ENCODE data around the gene WDR62. TPM values are rescaled to one million over a fixed set of nuclear protein-coding genes. Genes with fewer than 3 reads are reported as not detected.
A peak's percentile ranks its signal among the peaks of the same experiment; 100 is the strongest.

WDR62 gene
- total RNA-seq, 1 experiment from 2014 or later: 30.0 TPM

DNA sequence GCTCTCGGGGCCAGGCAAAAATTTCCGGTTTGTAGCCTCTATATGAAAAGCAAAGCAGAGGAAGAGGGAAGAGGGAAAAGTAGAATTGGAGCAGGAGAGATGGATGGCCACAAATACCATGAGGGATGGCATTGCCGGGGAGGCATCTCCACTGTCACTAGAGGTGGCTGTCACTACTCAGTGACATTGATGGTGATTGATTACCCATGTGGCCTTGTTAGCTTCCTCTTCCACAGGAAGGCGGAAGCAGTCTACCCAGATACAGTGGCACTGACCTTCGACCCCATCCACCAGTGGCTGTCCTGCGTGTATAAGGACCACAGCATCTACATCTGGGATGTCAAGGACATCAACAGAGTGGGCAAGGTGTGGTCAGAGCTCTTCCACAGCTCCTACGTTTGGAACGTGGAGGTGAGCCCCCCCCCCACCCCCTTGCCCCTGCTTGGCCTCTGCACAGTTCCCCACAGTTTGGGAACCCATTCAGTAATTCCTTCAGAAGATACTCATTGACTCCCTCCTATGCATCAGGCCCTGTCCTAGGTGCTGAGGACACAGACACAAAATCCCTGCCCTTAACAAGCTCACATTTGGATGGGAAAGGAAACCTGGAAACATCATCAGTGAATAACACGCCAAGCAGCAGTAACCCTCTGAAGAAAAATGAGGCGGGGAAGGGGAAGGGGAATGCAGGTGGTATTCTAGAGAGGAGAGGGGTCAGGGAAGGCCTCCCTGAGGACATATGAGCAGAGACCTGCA lies 18.6 kb downstream of the WDR62 start:
- H3K4me3 Mint-ChIP-seq: no peak overlapping the region
- H2BK5ac ChIP-seq (ENCODE audit: insufficient read length, low read length): no peak overlapping the region
- H3K14ac ChIP-seq (ENCODE audit: insufficient read depth, low read length): no peak overlapping the region
- H3K4me2 ChIP-seq (ENCODE audit: insufficient read depth, insufficient read length, low read length): no peak overlapping the region
- H4K8ac ChIP-seq (replicated peaks; ENCODE audit: insufficient read length, low read depth, low read length): no peak overlapping the region
- H3K79me1 ChIP-seq (ENCODE audit: insufficient read depth, low read depth, low read length, poor library complexity, severe bottlenecking): no peaks in the 10 kb centered on the region
- H2BK15ac ChIP-seq (ENCODE audit: low read depth, low read length): no peak overlapping the region
- H3K79me2 ChIP-seq (ENCODE audit: insufficient read depth, low read length): no peaks in the 10 kb centered on the region
- no peak overlapping the region for H3K23ac ChIP-seq (ENCODE audit: insufficient read length, low read depth, low read length)
- TF ChIP-seq, protein P1, sequence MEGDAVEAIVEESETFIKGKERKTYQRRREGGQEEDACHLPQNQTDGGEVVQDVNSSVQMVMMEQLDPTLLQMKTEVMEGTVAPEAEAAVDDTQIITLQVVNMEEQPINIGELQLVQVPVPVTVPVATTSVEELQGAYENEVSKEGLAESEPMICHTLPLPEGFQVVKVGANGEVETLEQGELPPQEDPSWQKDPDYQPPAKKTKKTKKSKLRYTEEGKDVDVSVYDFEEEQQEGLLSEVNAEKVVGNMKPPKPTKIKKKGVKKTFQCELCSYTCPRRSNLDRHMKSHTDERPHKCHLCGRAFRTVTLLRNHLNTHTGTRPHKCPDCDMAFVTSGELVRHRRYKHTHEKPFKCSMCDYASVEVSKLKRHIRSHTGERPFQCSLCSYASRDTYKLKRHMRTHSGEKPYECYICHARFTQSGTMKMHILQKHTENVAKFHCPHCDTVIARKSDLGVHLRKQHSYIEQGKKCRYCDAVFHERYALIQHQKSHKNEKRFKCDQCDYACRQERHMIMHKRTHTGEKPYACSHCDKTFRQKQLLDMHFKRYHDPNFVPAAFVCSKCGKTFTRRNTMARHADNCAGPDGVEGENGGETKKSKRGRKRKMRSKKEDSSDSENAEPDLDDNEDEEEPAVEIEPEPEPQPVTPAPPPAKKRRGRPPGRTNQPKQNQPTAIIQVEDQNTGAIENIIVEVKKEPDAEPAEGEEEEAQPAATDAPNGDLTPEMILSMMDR (conservative IDR thresholded peaks at IDR 0.05): no peak
- H3T11ph ChIP-seq (ENCODE audit: low read length): no peak overlapping the region
- no peak overlapping the region for H3K18ac ChIP-seq (ENCODE audit: insufficient read length, low read depth, low read length)
- no peak overlapping the region for H4K5ac ChIP-seq (ENCODE audit: insufficient read length, low read depth, low read length)
- no peak for DNase-seq
- no peaks in the 10 kb centered on the region for H3K4me1 Mint-ChIP-seq
- H3K4ac ChIP-seq (ENCODE audit: low read depth, low read length): no peak overlapping the region
- H4K20me1 ChIP-seq (ENCODE audit: control insufficient read depth, insufficient read depth, insufficient read length): peaks cover 4% of the 10 kb centered on the region
- H3K9ac ChIP-seq (ENCODE audit: extremely low read depth, insufficient read length, low read length): no peak overlapping the region
- H3K36me3 Mint-ChIP-seq (ENCODE audit: insufficient read depth in 1 of 3, low read depth in 3 of 3): peaks cover 45 to 76% (median 61%) of the 10 kb centered on the region in 3 experiments
- H3K56ac ChIP-seq (ENCODE audit: insufficient read length, low read depth, low read length): no peak overlapping the region
- no peak overlapping the region for H2AK5ac ChIP-seq (ENCODE audit: insufficient read length, low read length)
- no peaks in the 10 kb centered on the region for H3K27me3 Mint-ChIP-seq (ENCODE audit: low read depth)
- no peaks in the 10 kb centered on the region for H3K9me3 ChIP-seq (ENCODE audit: control insufficient read depth, low read depth, low read length)
- no peak overlapping the region for H4K91ac ChIP-seq (ENCODE audit: insufficient read length, low read depth, low read length)
- H2BK12ac ChIP-seq (ENCODE audit: insufficient read length, low read depth, low read length): no peak overlapping the region
- no peaks in the 10 kb centered on the region; a peak in 1 of 5 replicates for H3K9me3 Mint-ChIP-seq
- no peaks in the 10 kb centered on the region for H3K23me2 ChIP-seq (ENCODE audit: insufficient read length, low read depth, low read length, poor library complexity, severe bottlenecking)
- WGBS (ENCODE audit: extremely low coverage, insufficient read length, low lambda C conversion rate): no CpG with 5 or more reads among the region's 10 CpGs
- H2BK120ac ChIP-seq (ENCODE audit: low read depth, low read length, poor library complexity, severe bottlenecking): no peak overlapping the region
- H2BK20ac ChIP-seq (ENCODE audit: low read depth, low read length, poor library complexity, severe bottlenecking): no peak overlapping the region
- H3K27ac ChIP-seq (ENCODE audit: insufficient read length, low read depth, low read length): no peak overlapping the region
- H3K4me1 ChIP-seq (ENCODE audit: insufficient read depth, low read length): no peaks in the 10 kb centered on the region
- H3K27ac Mint-ChIP-seq: peak overlapping the region in 1 of 3 experiments; percentile 82; a peak in 1 of 7 replicates
- no peak overlapping the region for H2AFZ ChIP-seq (ENCODE audit: low read length)
- H3K27me3 ChIP-seq (ENCODE audit: insufficient read depth, low read length): no peaks in the 10 kb centered on the region

Measured in H9 (cell line).